ENCODE results near the gene NOS1AP. TPM values are rescaled to one million over a fixed set of nuclear protein-coding genes. Genes with fewer than 3 reads are reported as not detected.
"Not testable (repeated sequence)": the region's sequence is repeated elsewhere in the genome, so short reads cannot be mapped to it uniquely, and the experiment has no call there.

The NOS1AP gene
- total and polyA plus RNA-seq, 2 donors (not counting 3 experiments of a cell fraction or from before 2014, with no cell fraction given) = 1.3 to 5.4 TPM

DNA sequence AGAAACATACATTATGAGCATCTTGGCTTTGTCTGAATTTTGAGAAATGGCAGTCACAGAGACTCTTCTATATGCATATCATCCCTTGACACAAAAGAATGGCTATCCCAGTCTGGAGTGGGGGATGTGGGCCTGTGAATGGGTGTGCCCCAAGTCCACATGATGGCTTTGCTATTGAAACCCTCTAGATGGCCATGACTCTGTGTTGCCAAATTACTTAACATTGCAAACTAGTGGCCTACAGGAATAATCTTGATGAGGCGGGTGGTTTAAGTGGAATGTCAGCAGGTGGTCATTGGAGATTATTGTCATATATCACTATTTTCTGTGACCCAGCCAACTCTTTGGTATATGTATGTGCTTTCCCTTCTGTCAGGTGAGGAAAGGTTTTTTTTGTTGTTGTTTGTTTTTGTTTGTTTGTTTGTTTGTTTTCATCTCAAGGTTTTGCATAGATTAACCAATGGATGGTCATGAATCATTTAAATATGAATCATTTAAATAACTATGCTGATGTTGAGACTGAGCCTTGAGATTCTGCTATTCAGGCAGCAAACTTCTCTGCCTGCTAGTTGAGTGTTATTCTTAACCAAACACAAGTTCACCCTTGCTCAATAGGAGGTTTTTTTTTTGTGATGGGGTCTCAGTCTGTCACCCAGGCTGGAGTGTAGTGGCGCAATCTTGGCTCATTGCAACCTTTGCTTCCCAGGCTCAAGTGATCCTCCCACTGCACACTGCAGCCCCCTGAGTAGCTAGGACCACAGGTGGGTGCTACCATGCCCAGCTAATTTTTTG, 103.0 kb downstream of the NOS1AP start:
- no peaks in the 10 kb centered on the region for H3K27me3 ChIP-seq (ENCODE audit: control insufficient read depth in 2 of 2, insufficient read depth in 2 of 2, low read length in 2 of 2)
- H4K20me1 ChIP-seq (replicated peaks; ENCODE audit: control insufficient read depth, extremely low read depth, insufficient read depth, low read length) = no peaks in the 10 kb centered on the region
- no peak overlapping the region for H2AFZ ChIP-seq (ENCODE audit: low read depth, low read length)
- intact Hi-C loops (cut with micrococcal nuclease) = no loop called here
- dilution Hi-C loops (cut with MboI; ENCODE audit: extremely low pct_ligation_motif_present, low sequenced_read_pairs) = no loop called here
- no TSS peak for BruUV-seq (replicated peaks)
- no peaks in the 10 kb centered on the region for H3K79me2 ChIP-seq (ENCODE audit: control insufficient read depth, insufficient read depth, low read length)
- no peaks in the 10 kb centered on the region for H3K36me3 ChIP-seq (ENCODE audit: control insufficient read depth in 2 of 2, extremely low read depth in 1 of 2, insufficient read depth in 2 of 2, low read length in 2 of 2)
- H3K4me1 ChIP-seq (ENCODE audit: control insufficient read depth, extremely low read depth, insufficient read depth, low read length) = no peaks in the 10 kb centered on the region
- TF ChIP-seq EZH2 (IDR thresholded peaks at IDR 0.05; ENCODE audit: borderline replicate concordance, low read depth, low read length, severe bottlenecking) (no peak), POLR2A (IDR thresholded peaks at IDR 0.05; ENCODE audit: low read depth, low read length) (no peak), MYC (IDR thresholded peaks at IDR 0.05; ENCODE audit: low read depth, low read length) (no peak), POLR2AphosphoS5 (IDR thresholded peaks at IDR 0.05; ENCODE audit: insufficient read depth, low read depth, low read length) (no peak)
- ChIA-PET POLR2A (no interaction called here), CTCF (no interaction called here)
- no peak overlapping the region for H3K4me2 ChIP-seq (ENCODE audit: insufficient read depth, low read length)
- H3K9ac ChIP-seq (replicated peaks; ENCODE audit: extremely low read depth, insufficient read depth, low read length) = no peak overlapping the region
- H3K9me1 ChIP-seq (replicated peaks; ENCODE audit: control insufficient read depth, extremely low read depth, insufficient read depth, low read length) = no peaks in the 10 kb centered on the region
- no peaks in the 10 kb centered on the region for H3K9me3 ChIP-seq (replicated peaks; ENCODE audit: control insufficient read depth, insufficient read depth, low read length)
- no peak overlapping the region for H3K27ac ChIP-seq (ENCODE audit: insufficient read depth, low read depth, low read length)
- no peak overlapping the region for H3K4me3 ChIP-seq (replicated peaks in 1 of 3; ENCODE audit: insufficient read depth in 1 of 3, low read depth in 1 of 3, low read length in 3 of 3)
- DNase-seq (ENCODE audit: low read depth, low spot score) = no peak
- no peak for FAIRE-seq

DNA sequence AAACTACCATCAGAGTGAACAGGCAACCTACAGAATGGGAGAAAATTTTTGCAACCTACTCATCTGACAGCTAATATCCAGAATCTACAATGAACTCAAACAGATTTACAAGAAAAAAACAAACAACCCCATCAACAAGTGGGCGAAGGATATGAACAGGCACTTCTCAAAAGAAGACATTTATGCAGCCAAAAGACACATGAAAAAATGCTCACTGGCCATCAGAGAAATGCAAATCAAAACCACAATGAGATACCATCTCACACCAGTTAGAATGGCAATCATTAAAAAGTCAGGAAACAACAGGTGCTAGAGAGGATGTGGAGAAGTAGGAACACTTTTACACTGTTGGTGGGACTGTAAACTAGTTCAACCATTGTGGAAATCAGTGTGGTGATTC, 104.1 kb downstream of the NOS1AP start:
- dilution Hi-C loops (cut with MboI; ENCODE audit: extremely low pct_ligation_motif_present, low sequenced_read_pairs); FAIRE-seq; H3K4me1 ChIP-seq (ENCODE audit: control insufficient read depth, extremely low read depth, insufficient read depth, low read length); H3K27ac ChIP-seq (ENCODE audit: insufficient read depth, low read depth, low read length); DNase-seq (ENCODE audit: low read depth, low spot score); H3K27me3 ChIP-seq (ENCODE audit: control insufficient read depth in 2 of 2, insufficient read depth in 2 of 2, low read length in 2 of 2); H3K9me3 ChIP-seq (replicated peaks; ENCODE audit: control insufficient read depth, insufficient read depth, low read length); BruUV-seq (replicated peaks); H3K9ac ChIP-seq (replicated peaks; ENCODE audit: extremely low read depth, insufficient read depth, low read length); H3K4me2 ChIP-seq (ENCODE audit: insufficient read depth, low read length); H3K4me3 ChIP-seq (replicated peaks in 1 of 3; ENCODE audit: insufficient read depth in 1 of 3, low read depth in 1 of 3, low read length in 3 of 3); H4K20me1 ChIP-seq (replicated peaks; ENCODE audit: control insufficient read depth, extremely low read depth, insufficient read depth, low read length); CTCF ChIA-PET; H2AFZ ChIP-seq (ENCODE audit: low read depth, low read length); H3K36me3 ChIP-seq (ENCODE audit: control insufficient read depth in 2 of 2, extremely low read depth in 1 of 2, insufficient read depth in 2 of 2, low read length in 2 of 2); H3K79me2 ChIP-seq (ENCODE audit: control insufficient read depth, insufficient read depth, low read length); POLR2A ChIA-PET; intact Hi-C loops (cut with micrococcal nuclease); H3K9me1 ChIP-seq (replicated peaks; ENCODE audit: control insufficient read depth, extremely low read depth, insufficient read depth, low read length): not testable (repeated sequence)

DNA sequence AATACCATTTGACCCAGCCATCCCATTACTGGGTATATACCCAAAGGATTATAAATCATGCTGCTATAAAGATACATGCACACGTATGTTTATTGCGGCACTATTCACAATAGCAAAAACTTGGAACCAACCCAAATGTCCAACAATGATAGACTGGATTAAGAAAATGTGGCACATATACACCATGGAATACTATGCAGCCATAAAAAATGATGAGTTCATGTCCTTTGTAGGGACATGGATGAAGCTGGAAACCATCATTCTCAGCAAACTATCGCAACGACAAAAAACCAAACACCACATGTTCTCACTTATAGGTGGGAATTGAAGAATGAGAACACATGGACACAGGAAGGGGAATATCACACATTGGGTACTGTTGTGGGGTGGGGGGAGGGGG, 104.5 kb downstream of the NOS1AP start:
- FAIRE-seq = not testable (repeated sequence)

More for the DNA sequence above, 104.5 kb downstream of the NOS1AP start:
- dilution Hi-C loops (cut with MboI; ENCODE audit: extremely low pct_ligation_motif_present, low sequenced_read_pairs); H3K9ac ChIP-seq (replicated peaks; ENCODE audit: extremely low read depth, insufficient read depth, low read length); H3K27ac ChIP-seq (ENCODE audit: insufficient read depth, low read depth, low read length); H3K4me2 ChIP-seq (ENCODE audit: insufficient read depth, low read length); POLR2A ChIA-PET; BruUV-seq (replicated peaks); H3K9me1 ChIP-seq (replicated peaks; ENCODE audit: control insufficient read depth, extremely low read depth, insufficient read depth, low read length); CTCF ChIA-PET; H3K4me1 ChIP-seq (ENCODE audit: control insufficient read depth, extremely low read depth, insufficient read depth, low read length); H4K20me1 ChIP-seq (replicated peaks; ENCODE audit: control insufficient read depth, extremely low read depth, insufficient read depth, low read length); H3K36me3 ChIP-seq (ENCODE audit: control insufficient read depth in 2 of 2, extremely low read depth in 1 of 2, insufficient read depth in 2 of 2, low read length in 2 of 2); H3K27me3 ChIP-seq (ENCODE audit: control insufficient read depth in 2 of 2, insufficient read depth in 2 of 2, low read length in 2 of 2); H3K4me3 ChIP-seq (replicated peaks in 1 of 3; ENCODE audit: insufficient read depth in 1 of 3, low read depth in 1 of 3, low read length in 3 of 3); H3K79me2 ChIP-seq (ENCODE audit: control insufficient read depth, insufficient read depth, low read length); DNase-seq (ENCODE audit: low read depth, low spot score); H3K9me3 ChIP-seq (replicated peaks; ENCODE audit: control insufficient read depth, insufficient read depth, low read length); H2AFZ ChIP-seq (ENCODE audit: low read depth, low read length); intact Hi-C loops (cut with micrococcal nuclease): not testable (repeated sequence)
